LNCaP clone FGC (cell line): ENCODE measurements around the gene MEAF6.

ENCODE experiments used
- DNase-seq: peaks from one replicate; pipeline ENCODE4 v3.0.0-alpha.2; 2011; ENCODE audit warnings: low read depth
- H3K4me3 ChIP-seq: 2 replicates; pipeline ENCODE4 v1.5.1; 2011; ENCODE audit warnings: mild to moderate bottlenecking, low read depth, low read length, control low read depth
- TF ChIP-seq, protein P1 (sequence below): IDR thresholded peaks from 2 replicates; pipeline ENCODE4 v1.5.1; 2012; ENCODE audit warnings: mild to moderate bottlenecking; ENCODE audit not compliant: control insufficient read depth, insufficient read depth; ENCODE audit errors: extremely low read depth

The MEAF6 gene

DNA sequence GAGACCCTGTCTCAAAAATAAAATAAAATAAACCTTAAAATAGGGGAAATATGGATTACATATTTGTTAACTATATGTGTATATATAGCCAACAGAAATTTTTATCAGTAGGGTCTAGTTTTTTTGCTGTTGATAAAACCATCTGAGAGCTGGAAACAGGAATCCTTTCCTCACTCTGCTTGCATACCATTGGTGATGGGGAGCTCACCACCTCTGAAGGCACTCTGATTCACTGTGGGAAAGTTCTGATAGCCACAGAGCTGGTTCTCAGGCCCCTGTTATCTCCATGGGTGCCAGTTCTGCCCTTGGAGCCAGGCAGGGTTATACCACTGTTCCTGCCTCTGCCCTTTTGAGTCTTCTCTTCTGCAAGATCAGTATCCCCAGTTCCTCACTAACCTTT lies 58.0 kb downstream of the MEAF6 start:
- no peak overlapping the region for H3K4me3 ChIP-seq
- no peak for DNase-seq
- TF ChIP-seq, protein P1, sequence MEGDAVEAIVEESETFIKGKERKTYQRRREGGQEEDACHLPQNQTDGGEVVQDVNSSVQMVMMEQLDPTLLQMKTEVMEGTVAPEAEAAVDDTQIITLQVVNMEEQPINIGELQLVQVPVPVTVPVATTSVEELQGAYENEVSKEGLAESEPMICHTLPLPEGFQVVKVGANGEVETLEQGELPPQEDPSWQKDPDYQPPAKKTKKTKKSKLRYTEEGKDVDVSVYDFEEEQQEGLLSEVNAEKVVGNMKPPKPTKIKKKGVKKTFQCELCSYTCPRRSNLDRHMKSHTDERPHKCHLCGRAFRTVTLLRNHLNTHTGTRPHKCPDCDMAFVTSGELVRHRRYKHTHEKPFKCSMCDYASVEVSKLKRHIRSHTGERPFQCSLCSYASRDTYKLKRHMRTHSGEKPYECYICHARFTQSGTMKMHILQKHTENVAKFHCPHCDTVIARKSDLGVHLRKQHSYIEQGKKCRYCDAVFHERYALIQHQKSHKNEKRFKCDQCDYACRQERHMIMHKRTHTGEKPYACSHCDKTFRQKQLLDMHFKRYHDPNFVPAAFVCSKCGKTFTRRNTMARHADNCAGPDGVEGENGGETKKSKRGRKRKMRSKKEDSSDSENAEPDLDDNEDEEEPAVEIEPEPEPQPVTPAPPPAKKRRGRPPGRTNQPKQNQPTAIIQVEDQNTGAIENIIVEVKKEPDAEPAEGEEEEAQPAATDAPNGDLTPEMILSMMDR: no peak

DNA sequence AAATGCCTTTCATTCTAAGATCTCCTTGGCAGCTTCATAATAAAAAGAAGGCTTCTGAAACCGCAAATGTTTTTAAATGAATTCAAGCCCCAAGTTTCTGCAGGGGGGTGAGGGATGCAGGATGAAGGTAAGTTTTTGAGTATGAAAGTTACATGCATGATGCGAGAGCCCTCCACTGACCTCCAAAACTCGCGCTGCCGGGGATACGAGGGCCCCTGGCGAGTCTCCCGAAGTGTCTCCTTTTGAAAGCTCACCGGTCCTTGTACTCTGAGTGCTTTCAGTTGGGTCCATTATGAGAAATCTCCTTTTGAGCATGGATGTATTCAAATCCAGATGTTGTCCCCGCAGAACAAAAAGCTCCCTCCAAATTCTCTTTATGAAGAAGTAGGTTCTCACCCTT lies 59.0 kb downstream of the MEAF6 start:
- TF ChIP-seq, protein P1: no peak
- H3K4me3 ChIP-seq: no peak overlapping the region
- no peak for DNase-seq

GRCh38 chr1:37453647-37454046 lies 60.9 kb downstream of the MEAF6 start:
- TF ChIP-seq, protein P1: no peak
- H3K4me3 ChIP-seq: no peak overlapping the region
- DNase-seq: no peak

DNA sequence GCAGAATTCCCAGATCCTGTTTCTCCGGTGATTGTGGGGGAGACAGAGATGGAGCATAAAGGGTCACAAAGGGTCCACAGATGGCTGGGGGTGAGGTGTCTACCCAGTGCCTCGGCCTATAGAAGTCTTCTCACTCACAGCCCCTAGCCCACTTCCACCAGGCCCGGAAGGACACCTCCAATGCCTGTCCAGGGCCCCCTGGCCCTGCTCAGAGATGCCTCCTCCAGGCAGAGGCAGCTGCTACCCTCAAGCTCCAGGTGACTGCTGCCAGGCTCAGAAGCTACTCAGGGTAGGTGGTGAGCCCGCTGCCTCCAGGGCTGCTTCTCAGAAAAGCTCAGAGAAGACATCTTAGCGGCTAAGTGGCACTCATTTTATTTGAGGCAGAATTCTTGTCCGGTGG lies 62.1 kb downstream of the MEAF6 start:
- no peak for DNase-seq
- no peak overlapping the region for H3K4me3 ChIP-seq
- TF ChIP-seq, protein P1: no peak

- TF ChIP-seq, protein P1: no peak
- no peak for DNase-seq
- no peak overlapping the region for H3K4me3 ChIP-seq
Observed at GRCh38 chr1:37449936-37450335, 64.6 kb downstream of the MEAF6 start.

- TF ChIP-seq, protein P1: no peak
- no peak for DNase-seq
- H3K4me3 ChIP-seq: no peak overlapping the region
Observed at GRCh38 chr1:37448691-37449417, 65.7 kb downstream of the MEAF6 start.

GRCh38 chr1:37448185-37448584 lies 66.4 kb downstream of the MEAF6 start:
- no peak overlapping the region for H3K4me3 ChIP-seq
- TF ChIP-seq, protein P1: no peak
- no peak for DNase-seq
